GM20000 (cell line): ENCODE results near the gene PRORP.
"Not testable (repeated sequence)": the region's sequence is repeated elsewhere in the genome, so short reads cannot be mapped to it uniquely, and the experiment has no call there.

Experiments used
- DNase-seq: peaks from one replicate; pipeline ENCODE4 v3.0.0; 2012; ENCODE audit warnings: low spot score
- TF ChIP-seq, protein P1 (sequence below): IDR thresholded peaks from 2 replicates; pipeline ENCODE4 v1.5.1; 2012; ENCODE audit warnings: mild to moderate bottlenecking, control low read depth; ENCODE audit errors: extremely low read depth, missing control alignments

PRORP gene

DNA sequence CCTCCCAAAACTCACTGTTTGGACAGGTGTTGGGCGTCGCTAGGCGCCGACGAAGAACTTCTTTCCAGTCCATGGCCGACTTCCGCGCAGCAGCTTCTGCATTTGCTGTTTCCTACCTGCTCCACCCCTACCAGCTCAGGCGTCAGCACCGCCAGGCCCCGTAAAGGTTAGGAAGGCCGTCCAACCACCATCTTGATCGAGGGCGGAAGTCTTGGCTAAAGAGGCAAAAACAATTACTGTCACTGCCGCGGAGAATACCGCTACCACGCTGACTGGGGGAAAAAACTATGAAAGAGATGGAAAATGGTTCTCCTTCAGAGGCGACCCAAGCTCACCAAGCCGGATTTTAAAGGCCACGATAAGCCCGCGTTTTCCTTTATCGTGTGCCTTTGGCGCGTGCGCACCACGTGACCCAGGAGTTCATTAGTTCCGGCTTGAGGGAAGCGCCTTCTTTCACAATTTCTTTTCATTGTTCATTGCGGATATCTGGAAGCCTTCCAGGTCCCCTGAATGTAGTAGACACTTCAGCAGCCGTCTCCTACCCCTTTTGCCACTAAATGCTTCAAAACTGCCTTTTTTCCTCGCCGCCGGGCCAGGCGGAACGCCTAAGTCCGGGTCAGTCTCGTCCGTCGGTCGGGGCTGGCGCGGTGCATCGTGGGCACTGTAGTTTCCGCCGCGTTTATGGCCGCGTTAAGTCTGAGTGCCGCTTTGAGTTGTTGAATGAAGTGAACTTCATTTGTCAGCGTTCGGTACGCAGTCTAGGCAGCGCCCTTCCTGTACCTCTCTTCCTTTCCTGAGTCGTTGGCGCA lies at the start of gene PRORP, which contains the start of gene PPP2R3C:
TSS of gene PRORP (plus strand) at position 666 of the 809 bp plus-strand sequence. CDS start 694 bp downstream, outside the sequence.
TSS of gene PPP2R3C (minus strand) at position 104 of the 809 bp plus-strand sequence. CDS start at position 73, 31 bp downstream.
- TF ChIP-seq, protein P1, sequence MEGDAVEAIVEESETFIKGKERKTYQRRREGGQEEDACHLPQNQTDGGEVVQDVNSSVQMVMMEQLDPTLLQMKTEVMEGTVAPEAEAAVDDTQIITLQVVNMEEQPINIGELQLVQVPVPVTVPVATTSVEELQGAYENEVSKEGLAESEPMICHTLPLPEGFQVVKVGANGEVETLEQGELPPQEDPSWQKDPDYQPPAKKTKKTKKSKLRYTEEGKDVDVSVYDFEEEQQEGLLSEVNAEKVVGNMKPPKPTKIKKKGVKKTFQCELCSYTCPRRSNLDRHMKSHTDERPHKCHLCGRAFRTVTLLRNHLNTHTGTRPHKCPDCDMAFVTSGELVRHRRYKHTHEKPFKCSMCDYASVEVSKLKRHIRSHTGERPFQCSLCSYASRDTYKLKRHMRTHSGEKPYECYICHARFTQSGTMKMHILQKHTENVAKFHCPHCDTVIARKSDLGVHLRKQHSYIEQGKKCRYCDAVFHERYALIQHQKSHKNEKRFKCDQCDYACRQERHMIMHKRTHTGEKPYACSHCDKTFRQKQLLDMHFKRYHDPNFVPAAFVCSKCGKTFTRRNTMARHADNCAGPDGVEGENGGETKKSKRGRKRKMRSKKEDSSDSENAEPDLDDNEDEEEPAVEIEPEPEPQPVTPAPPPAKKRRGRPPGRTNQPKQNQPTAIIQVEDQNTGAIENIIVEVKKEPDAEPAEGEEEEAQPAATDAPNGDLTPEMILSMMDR: no peak
- peak; percentile 86 for DNase-seq

DNA sequence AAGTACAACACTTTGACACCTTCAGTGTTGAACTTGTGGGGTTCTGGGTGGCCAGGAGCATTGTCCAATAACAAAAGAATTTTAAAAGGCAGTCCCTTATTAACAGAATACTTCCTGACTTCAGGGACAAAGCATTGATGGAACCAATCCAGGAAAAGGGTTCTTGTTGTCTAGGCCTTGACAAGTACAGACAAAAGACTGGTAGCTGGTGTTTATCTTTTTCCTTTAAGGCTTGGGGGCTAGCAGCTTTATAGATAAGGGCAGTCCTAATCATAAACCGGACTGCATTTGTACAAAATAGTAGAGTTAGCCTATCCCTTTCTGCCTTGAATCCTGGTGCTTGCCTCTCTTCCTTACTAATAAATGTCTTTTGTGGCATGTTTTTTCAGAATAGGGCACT lies 48.9 kb upstream of the PRORP start:
- DNase-seq: no peak
- TF ChIP-seq, protein P1: no peak

DNA sequence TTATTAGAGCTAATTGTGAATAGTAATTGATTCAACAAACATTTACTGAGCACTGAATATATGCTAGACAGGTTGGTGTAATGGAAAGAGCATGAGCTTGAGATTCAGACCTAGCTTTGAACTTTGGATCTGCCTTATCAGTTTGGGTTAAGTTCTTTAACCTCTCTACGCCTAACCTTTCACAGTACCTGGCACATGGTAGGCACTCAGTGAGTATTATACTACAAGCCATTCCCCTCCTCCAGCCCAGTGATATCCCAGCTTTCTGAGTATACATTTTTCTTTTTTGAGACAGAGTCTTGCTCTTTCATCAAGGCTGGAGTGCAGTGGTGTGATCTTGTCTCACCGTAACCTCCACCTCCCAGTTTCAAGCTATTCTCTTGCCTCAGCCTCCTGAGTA lies 44.3 kb upstream of the PRORP start:
- TF ChIP-seq, protein P1: no peak
- no peak for DNase-seq

DNA sequence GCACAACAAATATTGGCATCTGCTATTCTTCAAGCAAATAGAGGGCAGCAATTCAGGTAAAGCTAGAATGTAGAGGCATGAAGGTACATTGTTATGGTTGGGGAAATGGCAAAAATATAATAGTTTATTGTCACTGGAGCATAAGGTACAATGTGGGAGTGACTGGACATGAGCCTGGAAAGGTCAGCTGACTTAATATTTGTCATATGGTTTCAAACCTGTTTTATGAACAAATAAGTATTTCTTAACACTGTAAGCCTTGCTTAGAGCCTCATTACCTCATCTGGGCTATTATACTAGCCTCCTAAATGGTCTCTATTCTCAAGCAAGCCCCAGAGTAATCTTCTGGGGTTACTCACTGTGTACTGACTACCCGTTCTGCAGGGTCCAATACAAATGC lies 42.6 kb upstream of the PRORP start:
- no peak for DNase-seq

DNA sequence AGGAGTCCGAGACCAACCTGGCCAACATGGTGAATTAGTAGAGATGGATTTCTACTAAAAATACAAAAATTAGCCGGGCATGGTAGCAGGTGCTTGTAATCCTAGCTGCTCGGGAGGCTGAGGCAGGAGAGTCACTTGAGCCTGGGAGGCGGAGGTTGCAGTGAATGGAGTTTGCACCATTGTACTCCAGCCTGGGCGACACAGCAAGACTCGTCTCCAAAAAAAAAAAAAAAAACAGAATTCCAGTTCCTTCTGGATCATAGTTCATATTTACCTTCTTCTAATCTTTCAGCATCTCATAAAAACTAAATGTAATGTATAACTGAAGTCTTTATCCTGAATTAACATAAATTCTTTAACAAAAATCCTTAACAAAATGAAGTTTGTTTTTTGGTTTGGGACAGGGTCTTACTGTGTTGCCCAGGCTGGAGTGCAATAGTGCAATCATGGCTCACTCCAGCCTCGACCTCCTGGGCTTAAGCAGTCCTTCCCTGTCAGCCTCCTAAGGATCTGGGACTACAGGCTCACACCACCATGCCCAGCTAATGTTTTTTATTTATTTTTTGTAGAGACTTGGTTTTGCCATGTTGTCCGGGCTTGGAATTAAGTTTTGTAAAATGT lies 38.7 kb upstream of the PRORP start:
- DNase-seq: no peak
- TF ChIP-seq, protein P1: no peak

More for the DNA sequence above, 42.6 kb upstream of the PRORP start:
- TF ChIP-seq, protein P1: no peak

DNA sequence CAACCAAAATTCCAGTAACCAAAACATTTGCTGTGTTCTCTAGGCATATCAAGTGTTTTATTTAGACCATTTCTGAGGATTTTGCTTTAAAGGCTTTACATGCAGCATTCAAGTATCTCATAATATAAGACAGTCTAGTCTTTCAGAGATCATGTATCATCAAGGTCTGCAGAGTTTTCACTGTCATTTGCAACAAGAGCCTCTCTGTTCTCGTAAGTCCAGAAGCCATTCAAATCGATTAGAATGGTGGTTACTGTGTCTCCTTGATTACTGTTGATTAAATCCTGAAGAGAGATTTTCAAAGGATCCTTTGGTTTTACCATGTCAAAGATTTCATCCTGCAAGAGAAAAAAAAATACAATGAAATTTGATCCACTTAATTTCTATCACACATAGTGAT lies 36.9 kb upstream of the PRORP start:
- TF ChIP-seq, protein P1: no peak
- no peak for DNase-seq

DNA sequence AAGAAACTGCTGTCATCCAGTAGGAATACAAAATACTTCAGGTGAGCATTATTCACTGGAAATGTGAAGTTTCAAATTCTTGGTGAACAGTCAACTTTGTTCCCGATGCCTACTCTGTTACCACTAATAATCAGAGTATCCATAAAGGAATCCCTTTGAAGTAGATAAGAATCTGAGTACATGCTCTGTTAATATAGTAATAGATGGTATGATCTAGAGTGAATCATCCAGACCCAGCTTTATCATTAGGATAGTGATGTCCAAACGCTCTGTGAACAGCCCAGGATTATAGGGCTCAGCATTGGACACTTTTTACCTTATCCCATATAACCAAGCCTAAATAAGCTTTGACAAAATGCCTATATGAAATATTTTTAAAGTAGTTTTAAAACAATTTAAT lies 33.8 kb upstream of the PRORP start:
- DNase-seq: no peak

DNA sequence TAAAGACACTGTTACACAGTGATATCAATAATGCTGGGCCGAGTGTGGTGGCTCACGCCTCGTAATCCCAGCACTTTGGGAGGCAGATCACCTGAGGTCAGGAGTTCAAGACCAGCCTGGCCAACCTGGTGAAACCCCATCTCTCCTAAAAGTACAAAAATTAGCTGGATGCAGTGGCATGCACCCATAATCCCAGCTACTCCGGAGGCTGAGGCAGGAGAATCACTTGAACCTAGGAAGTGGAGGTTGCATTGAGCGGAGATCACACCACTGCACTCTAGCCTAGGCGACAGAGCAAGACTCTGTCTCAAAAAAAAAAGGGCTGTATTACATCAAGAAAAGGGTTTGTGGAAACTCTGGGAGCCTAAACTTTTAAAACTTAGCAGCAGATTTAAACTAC lies 27.7 kb upstream of the PRORP start:
- not testable (repeated sequence) for DNase-seq

More for the DNA sequence above, 33.8 kb upstream of the PRORP start:
- TF ChIP-seq, protein P1: no peak
